ENCODE results near the gene CHD9.

Gene CHD9

GRCh38 chr16:53357208-53357586 is 302.4 kb downstream of the CHD9 start:
- Histone ChIP-seq H3K9me2 (replicated peaks; ENCODE audit: insufficient read depth, low read length) (no peaks in the 10 kb centered on the region), H3F3A (ENCODE audit: insufficient read depth, low read length) (no peaks in the 10 kb centered on the region), H3K27ac (ENCODE audit: low read length) (no peak overlapping the region), H4K20me1 (ENCODE audit: insufficient read depth, low read length) (no peaks in the 10 kb centered on the region), H3K4me1 (ENCODE audit: low read length) (no peaks in the 10 kb centered on the region), H3K4me3 (ENCODE audit: low read length) (no peak overlapping the region), H3K27me3 (replicated peaks; ENCODE audit: insufficient read depth, low read length) (no peaks in the 10 kb centered on the region), H2AFZ (ENCODE audit: low read length) (no peak overlapping the region), H3K36me3 (replicated peaks; ENCODE audit: insufficient read depth, low read length) (no peaks in the 10 kb centered on the region), H3K79me2 (ENCODE audit: low read length) (no peaks in the 10 kb centered on the region), H3K9ac (ENCODE audit: low read length) (no peak overlapping the region), H3K9me3 (replicated peaks; ENCODE audit: insufficient read depth, low read length) (no peaks in the 10 kb centered on the region), H3K4me2 (ENCODE audit: low read depth, low read length) (no peak overlapping the region)
- DNase-seq = no peak
- TF ChIP-seq CTCF (IDR thresholded peaks at IDR 0.05; ENCODE audit: low read length) = no peak
- TF ChIP-seq EZH2 (optimal IDR thresholded peaks at IDR 0.05; ENCODE audit: low read depth, low read length) = no peak
- no peak for TF ChIP-seq EZH2phosphoT487 (IDR thresholded peaks at IDR 0.05; ENCODE audit: low read length)

- Histone ChIP-seq H2AFZ (ENCODE audit: low read length) (no peak overlapping the region), H3K9ac (ENCODE audit: low read length) (no peak overlapping the region), H3K4me1 (ENCODE audit: low read length) (no peaks in the 10 kb centered on the region), H3K9me2 (replicated peaks; ENCODE audit: insufficient read depth, low read length) (no peaks in the 10 kb centered on the region), H3K79me2 (ENCODE audit: low read length) (no peaks in the 10 kb centered on the region), H3K27me3 (replicated peaks; ENCODE audit: insufficient read depth, low read length) (no peaks in the 10 kb centered on the region), H3K4me2 (ENCODE audit: low read depth, low read length) (no peak overlapping the region), H4K20me1 (ENCODE audit: insufficient read depth, low read length) (no peaks in the 10 kb centered on the region), H3K27ac (ENCODE audit: low read length) (no peak overlapping the region), H3K9me3 (replicated peaks; ENCODE audit: insufficient read depth, low read length) (no peaks in the 10 kb centered on the region), H3K36me3 (replicated peaks; ENCODE audit: insufficient read depth, low read length) (no peaks in the 10 kb centered on the region), H3K4me3 (ENCODE audit: low read length) (no peak overlapping the region), H3F3A (ENCODE audit: insufficient read depth, low read length) (no peaks in the 10 kb centered on the region)
- TF ChIP-seq EZH2phosphoT487 (IDR thresholded peaks at IDR 0.05; ENCODE audit: low read length) = no peak
- TF ChIP-seq CTCF (IDR thresholded peaks at IDR 0.05; ENCODE audit: low read length) = no peak
- no peak for TF ChIP-seq EZH2 (optimal IDR thresholded peaks at IDR 0.05; ENCODE audit: low read depth, low read length)
- no peak for DNase-seq
Observed at GRCh38 chr16:53357955-53358354, 303.2 kb downstream of the CHD9 start.

- Histone ChIP-seq H3F3A (ENCODE audit: insufficient read depth, low read length) (no peaks in the 10 kb centered on the region), H3K27me3 (replicated peaks; ENCODE audit: insufficient read depth, low read length) (no peaks in the 10 kb centered on the region), H3K4me3 (ENCODE audit: low read length) (no peak overlapping the region), H3K4me1 (ENCODE audit: low read length) (no peaks in the 10 kb centered on the region), H3K9me3 (replicated peaks; ENCODE audit: insufficient read depth, low read length) (no peaks in the 10 kb centered on the region), H2AFZ (ENCODE audit: low read length) (no peak overlapping the region), H3K27ac (ENCODE audit: low read length) (no peak overlapping the region), H3K79me2 (ENCODE audit: low read length) (no peaks in the 10 kb centered on the region), H3K36me3 (replicated peaks; ENCODE audit: insufficient read depth, low read length) (no peaks in the 10 kb centered on the region), H3K9ac (ENCODE audit: low read length) (no peak overlapping the region), H3K9me2 (replicated peaks; ENCODE audit: insufficient read depth, low read length) (no peaks in the 10 kb centered on the region), H3K4me2 (ENCODE audit: low read depth, low read length) (no peak overlapping the region), H4K20me1 (ENCODE audit: insufficient read depth, low read length) (no peaks in the 10 kb centered on the region)
- DNase-seq = no peak
- TF ChIP-seq EZH2 (optimal IDR thresholded peaks at IDR 0.05; ENCODE audit: low read depth, low read length) (no peak), EZH2phosphoT487 (IDR thresholded peaks at IDR 0.05; ENCODE audit: low read length) (no peak), CTCF (IDR thresholded peaks at IDR 0.05; ENCODE audit: low read length) (no peak)
Observed at GRCh38 chr16:53358884-53359283, 304.1 kb downstream of the CHD9 start.

All from MM.1S (cell line).